ENCODE results near the gene SUSD3. TPM values are rescaled to one million over a fixed set of nuclear protein-coding genes. Genes with fewer than 3 reads are reported as not detected.

SUSD3 gene
- total and polyA plus RNA-seq, 10 of the 15 experiments (the other 5 are each of a cell fraction or from before 2014, with no cell fraction given): 2.5 to 92.0 (median 31.1) TPM

DNA sequence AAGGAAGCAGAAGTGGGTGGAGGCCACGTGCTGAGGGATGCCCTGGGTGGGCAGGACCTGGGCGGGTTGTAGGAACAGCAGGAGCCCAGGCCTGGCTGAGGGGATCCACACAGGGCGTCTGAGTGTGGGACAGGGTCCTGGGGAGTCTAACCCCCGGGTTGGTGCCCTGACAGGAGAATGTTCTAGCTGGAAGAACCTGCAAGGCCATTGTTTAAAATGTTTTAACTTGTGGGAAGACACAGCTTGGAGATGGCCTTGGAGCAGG lies 33.9 kb upstream of the SUSD3 start (continued):
- TF ChIP-seq ZNF384 (IDR thresholded peaks at IDR 0.05; ENCODE audit: borderline replicate concordance, low read depth, low read length) (no peak), TARDBP (IDR thresholded peaks at IDR 0.05; ENCODE audit: borderline replicate concordance) (no peak)

DNA sequence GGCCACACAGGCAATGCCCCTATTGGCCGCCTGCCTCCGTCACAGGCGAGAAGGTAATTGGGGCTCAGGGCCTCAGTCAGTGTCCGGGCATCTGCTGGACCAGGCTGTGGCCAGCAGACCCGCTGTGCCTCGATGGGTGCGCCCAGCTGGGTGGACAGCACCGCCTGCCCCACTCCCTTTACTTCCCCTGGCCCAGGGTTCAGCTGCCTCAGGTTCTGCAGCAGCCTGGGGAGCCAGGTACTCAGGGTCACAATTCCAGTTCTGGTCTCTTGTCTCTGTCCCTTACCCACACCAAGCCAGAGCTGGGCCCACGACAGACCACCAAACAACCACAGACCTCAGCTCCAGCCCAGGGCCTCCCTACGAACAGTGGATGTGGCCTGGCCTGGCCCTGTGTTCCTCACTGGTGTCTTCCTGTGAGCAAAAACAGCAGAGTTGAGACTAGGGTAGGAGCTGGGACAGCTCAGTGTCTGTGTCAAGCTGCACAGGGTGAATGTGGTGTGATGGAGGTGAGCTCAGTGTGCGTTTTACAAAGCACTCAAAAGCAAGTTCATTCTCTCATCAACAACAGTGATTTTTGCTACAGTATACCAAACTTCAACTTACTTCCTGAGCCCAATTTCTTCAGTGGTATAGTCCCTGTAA lies 33.4 kb upstream of the SUSD3 start:
- H2AFZ ChIP-seq (ENCODE audit: control insufficient read depth, low read depth, low read length): no peak overlapping the region
- in situ Hi-C loops (cut with MboI) (no loop called here), intact Hi-C loops (cut with micrococcal nuclease; ENCODE audit: unreplicated experiment) (no loop called here)
- no peaks in the 10 kb centered on the region for H3K9me3 ChIP-seq (replicated peaks; ENCODE audit: control insufficient read depth, insufficient read depth, low read length)
- no peak overlapping the region for H3K4me2 ChIP-seq (ENCODE audit: control insufficient read depth, insufficient read depth)
- RAD21 ChIA-PET (ENCODE audit: unreplicated experiment): interaction anchor here (1.8 to 2.7 kb wide), 2 partner anchors 20 to 35 kb away, joined by 6 to 15 read pairs; no protein-coding TSS in a partner anchor
- CTCF ChIA-PET: interaction anchor here (1.0 to 2.6 kb wide), 3 partner anchors 22 to 84 kb away, joined by 3 to 16 read pairs (median 3); no protein-coding TSS in a partner anchor
- H3K4me1 ChIP-seq (ENCODE audit: control insufficient read depth, insufficient read depth, low read length): peaks cover 11% of the 10 kb centered on the region
- H3K4me3 ChIP-seq: no peak overlapping the region
- H4K20me1 ChIP-seq (ENCODE audit: control insufficient read depth, insufficient read depth): no peaks in the 10 kb centered on the region
- H3K36me3 ChIP-seq (ENCODE audit: control insufficient read depth in 2 of 2, insufficient read depth in 2 of 2, low read length in 1 of 2): peaks cover 3 to 19% of the 10 kb centered on the region in 2 experiments; a peak in 3 of 4 replicates
- SMC1A ChIA-PET (ENCODE audit: uncharacterized antibody, unreplicated experiment): interaction anchor here (1.6 to 1.7 kb wide), 2 partner anchors 23 to 36 kb away, joined by 3 to 4 read pairs; no protein-coding TSS in a partner anchor
- H3K79me2 ChIP-seq (ENCODE audit: control insufficient read depth, insufficient read depth, low read length): no peaks in the 10 kb centered on the region
- FAIRE-seq: no peak
- no peaks in the 10 kb centered on the region for H3K27me3 ChIP-seq (replicated peaks in 1 of 2; ENCODE audit: control insufficient read depth in 2 of 2, insufficient read depth in 2 of 2, low read length in 1 of 2)
- TF ChIP-seq NFXL1 (IDR thresholded peaks at IDR 0.05; ENCODE audit: borderline replicate concordance) (no peak), RCOR1 (conservative IDR thresholded peaks at IDR 0.05; ENCODE audit: low read depth, low read length) (no peak), KLF5 (IDR thresholded peaks at IDR 0.05; ENCODE audit: partially characterized antibody) (no peak)
- WGBS (ENCODE audit: insufficient coverage, insufficient replicate concordance, low lambda C conversion rate, missing lambda C conversion rate): 83% methylated on average over 11 of the region's 11 CpGs
- ATAC-seq: no peak
- POLR2A ChIA-PET: interaction anchor here (0.9 kb wide), 1 partner anchor 8 kb away, joined by 15 read pairs; no protein-coding TSS in a partner anchor
- DNase-seq (ENCODE audit: low read depth, low spot score): no peak
- no peak overlapping the region for H3K9ac ChIP-seq (ENCODE audit: control insufficient read depth, insufficient read depth, low read length)
- no peak overlapping the region for H3K27ac ChIP-seq (ENCODE audit: control insufficient read depth, insufficient read depth)
- no TSS peak for BruUV-seq (replicated peaks)
